Measurements from ENCODE around the gene CNOT1. TPM values are rescaled to one million over a fixed set of nuclear protein-coding genes. Genes with fewer than 3 reads are reported as not detected.
A peak's percentile ranks its signal among the peaks of the same experiment; 100 is the strongest.

CNOT1 gene
- total RNA-seq, 1 donor from 2014 or later: 128 TPM

DNA sequence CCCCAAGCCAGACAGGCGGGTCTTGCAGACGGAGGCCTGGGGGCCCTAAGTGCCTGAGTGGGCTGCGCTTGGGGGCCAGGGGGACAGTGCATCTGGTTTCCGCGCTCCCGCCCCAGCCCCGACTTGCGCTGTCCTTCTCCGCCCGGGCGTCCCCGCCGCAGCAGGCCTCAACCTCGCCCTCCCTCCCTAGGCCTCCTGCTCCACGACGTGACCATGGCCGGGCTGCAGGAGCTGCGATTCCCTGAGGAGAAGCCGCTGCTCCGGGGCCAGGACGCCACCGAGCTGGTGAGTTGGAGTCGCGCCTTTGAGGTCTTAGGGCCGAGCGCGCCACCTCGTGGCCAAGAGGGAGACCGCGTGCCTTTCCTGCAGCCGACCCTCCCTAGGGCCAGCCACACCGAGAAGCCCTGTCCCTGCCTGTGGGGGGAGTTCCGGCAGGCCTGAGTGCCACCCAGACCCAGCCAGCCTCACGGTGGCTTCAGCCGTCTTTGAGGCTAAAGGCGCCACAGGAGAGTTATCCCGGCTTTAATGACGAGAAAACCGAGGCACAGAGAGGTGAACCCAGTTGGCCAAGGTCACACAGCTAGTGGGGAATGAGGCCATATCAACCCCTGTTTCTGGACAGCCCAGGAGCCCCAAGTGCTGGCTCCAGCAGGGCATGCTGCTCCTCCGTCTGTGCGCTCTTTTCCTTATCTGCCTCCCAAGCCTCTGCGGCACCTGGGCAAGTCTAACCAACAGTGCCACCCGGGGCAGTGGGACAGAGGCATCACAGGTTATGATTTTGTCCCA, 141.9 kb downstream of the CNOT1 start:
- DNase-seq (ENCODE audit: low spot score): peak; percentile 73

DNA sequence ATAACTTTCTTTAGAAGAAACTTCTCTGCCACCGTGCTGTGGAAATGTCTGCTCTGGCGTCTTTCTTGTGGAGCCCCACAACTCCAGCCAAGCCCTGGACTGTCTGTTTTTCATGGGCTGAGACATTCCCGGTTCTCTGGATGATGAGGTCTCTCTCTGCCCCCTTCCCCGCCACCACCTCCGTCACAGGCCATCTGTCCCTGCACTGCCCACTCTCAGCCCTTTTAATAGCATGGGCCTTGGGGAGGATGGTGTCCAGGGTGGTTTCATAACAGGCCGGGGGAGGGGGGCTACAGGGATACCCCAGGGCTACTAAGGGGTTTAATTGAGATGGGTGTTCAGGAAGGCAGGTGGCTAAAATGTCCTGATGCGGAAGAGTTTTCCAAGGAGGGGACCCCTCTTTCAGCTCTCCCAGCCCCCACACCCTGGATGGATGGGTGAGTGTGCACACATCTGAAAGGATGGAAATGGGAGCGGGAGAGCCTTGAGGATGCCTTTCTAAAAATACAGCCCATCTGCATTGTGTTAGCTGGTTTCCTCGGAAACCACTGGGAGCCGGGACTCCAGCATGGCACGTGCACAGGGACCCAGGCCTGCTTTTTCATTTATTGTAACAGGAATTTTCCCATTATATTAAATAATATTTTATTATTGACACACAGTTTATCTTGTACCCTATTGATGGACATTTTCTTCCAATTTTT, 144.3 kb downstream of the CNOT1 start:
- no peak for DNase-seq (ENCODE audit: low spot score)

DNA sequence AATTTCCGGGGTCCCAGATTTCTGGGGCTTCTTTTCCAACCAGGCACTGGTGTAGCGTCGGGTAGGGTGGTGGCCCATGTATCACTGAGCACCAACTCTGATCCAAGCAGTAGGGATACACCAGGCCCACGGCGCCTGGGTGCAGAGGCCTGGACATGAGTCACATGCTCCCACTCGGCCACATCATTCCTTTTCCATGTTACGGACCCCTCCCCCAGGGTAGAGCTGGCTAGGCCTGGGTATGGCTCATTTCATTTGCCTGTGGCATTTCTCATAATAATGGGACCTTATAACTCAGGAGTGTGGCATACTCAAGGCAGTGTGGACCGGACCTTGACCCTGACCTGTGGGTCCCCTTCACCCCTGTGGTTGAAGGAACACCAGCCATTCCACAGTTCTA, 147.7 kb downstream of the CNOT1 start:
- DNase-seq (ENCODE audit: low spot score): no peak

DNA sequence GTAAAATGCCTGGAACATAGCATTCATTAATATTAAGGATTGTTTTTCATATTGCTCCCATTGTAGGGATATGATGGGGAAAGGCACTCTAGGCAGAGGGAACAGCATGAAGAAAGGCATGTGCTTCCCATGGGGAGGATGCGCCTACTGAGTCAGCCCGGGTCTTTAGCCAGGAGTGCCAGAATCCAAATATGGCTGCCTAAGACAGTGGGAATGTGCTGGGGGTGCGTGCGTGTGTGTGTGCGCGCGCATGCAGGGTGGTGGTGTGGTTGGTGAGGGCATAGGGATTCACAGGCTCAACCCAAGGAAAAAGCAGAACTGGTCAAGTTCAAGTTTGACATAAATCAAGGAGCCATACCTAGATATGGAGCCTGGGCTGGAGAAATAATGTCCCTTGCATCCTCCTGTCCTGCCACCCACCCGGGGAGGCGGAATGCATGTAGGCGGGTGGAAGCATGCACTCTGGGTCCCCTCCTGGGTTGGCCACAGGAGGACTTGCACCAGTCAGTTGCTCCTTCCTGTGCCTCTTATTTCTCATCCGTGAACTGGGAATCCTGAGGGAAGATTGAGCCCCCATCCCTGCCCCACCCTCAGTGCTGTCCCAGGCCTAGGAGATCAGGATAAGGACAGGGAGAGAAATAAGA, 148.3 kb downstream of the CNOT1 start:
- DNase-seq (ENCODE audit: low spot score): no peak

DNA sequence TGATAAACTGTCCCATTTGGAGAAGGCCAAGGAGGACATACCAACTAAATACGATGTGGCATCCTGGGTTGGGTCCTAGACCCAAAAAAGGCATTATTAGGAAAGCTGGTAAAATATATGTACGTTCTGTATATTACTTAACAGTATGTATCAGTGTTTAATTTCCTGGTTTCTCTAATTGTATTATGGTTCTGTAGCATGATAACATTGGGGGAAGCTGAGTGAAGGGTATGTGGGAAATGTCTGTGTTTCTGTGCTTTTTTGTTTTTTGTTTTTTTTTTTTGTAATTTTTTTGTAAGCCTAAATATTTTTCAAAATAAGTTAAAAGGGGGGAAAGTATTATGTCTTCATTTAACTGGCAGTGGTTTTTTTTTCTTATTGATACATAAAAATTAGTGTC, 151.2 kb downstream of the CNOT1 start:
- no peak for DNase-seq (ENCODE audit: low spot score)

DNA sequence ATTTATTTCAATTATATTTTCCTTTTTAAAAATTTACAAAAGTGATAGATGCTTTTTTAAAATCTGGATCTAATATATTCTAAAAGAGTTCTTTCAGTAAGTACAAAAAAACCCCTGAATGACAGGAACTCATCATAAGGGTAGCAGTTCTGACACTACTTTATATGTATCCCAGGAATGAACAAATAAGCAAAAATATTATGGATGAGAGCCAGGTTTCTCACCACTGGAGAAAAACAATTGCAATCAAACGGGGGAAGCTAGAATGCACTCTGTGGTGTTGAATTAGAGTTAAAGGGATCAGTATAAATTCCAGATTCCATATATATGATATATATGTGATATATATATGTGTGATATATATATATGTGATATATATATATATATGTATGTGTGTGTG, 152.8 kb downstream of the CNOT1 start:
- DNase-seq (ENCODE audit: low spot score): no peak

DNA sequence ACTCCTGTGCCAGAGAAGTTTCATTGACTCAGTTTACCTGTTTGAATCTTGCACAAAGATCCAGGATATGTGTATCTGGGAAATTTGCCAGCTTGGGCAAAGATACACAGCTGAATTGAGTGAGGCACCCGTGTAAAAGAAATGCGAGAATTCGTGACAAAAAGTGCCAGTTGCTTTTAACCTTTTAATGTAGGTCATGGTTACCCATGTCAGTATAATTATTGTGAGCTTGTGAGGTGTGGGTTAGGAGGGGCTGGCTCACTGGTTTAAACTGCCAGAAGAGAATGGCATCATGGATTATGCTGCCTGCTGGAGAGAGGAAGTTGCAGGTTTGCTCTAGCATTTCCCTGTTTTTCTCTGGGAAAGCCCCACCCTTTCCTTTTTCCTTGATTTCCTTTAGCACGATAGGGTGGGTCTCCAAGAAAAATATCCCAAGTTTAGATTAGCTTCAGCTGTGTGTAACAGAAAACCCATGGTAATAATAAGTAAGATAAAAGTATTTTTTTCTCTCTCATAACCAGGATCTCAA, 154.5 kb downstream of the CNOT1 start:
- no peak for DNase-seq (ENCODE audit: low spot score)

DNA sequence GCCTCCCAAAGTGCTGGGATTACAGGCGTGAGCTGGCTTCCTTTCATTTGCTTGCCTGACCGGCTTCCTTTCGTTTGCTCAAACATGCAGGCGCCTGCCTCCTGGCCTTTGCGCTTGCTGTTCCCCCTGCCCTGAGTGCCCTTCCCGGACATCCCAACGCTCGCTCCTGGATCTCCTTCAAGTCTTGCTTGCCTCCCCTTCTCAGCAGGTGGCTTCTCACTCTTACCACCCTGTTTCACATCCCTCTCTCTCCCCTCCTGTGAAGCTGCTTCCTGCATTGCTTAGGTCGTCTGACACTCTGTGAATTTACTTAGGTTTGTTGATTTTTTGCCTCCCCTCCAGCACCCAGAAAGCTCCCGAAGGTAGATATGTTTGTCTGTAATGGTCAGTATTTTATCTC, 155.3 kb downstream of the CNOT1 start:
- DNase-seq (ENCODE audit: low spot score): no peak

DNA sequence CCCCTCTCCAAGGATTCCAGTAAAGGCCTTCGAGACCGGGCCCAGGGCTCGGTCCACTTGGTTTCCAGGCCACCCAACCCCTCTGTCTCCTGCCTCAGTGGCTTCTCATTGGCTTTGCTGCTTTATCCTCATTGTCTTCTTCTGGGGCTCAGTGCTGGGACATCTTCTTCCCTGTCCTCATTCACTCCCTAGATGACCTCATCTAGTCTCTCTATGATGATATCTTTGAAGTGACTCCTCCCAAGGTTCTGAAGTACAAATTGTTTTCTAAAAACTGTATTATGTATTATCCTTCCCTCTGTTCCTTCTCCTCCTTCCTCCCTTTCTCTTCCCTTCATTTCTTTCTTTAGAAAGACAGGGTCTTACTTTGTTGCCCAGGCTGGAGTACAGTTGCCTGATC, 156.8 kb downstream of the CNOT1 start:
- DNase-seq (ENCODE audit: low spot score): no peak

DNA sequence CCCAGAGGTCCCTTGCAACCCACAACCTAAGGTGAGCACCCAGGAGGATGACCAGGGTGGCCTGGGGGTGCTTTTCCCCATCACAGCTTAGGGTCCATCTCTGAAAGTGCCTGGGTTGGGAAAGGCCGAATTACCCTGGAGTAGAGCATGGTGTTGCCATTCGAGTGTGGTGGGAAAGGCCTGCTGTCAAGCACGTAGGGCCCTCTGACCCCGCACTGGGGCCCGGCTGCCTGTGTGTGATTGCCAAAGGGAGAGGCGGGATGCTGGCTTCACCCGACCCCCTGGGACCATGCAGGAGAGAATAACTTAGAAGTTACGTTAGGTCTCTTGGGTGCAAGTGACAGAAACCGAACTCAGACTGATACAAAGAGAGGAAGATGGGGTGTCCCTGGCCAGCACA, 157.4 kb downstream of the CNOT1 start:
- no peak for DNase-seq (ENCODE audit: low spot score)

DNA sequence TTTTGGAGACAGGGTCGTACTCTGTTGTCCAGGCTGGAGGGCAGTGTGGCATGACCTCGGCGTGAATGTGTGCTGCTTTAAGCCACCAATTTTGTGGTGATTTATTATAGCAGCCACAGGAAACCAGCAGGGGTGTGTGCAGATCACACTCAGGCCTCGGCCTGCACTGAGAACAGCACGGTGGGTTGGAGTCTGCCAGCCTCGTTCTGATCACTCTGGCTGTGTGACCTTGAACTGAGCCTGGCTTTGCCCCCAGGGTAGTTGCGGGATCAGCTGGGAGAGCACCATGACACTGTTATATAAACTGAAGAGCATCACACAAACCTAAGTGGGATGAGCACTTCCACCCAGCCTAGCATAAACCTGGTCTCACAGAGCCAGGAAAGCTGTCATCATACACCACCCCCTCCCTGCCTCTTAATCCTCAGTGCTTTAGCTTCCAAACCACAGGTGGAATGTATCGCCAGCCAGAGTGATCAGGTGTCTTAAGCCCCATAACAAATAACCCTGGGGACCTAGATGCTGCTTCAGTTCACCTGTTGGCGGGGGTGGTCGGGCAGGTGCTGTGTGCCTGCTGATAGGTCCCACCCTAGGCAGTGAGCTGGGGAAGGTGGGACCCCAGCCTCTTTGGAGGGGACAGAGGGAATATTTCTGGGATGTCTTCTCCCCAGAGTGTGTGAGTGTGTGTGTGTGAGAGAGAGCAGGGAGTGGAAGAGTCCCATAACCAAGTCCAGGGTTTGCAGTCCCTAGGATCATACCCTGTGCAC, 158.2 kb downstream of the CNOT1 start:
- DNase-seq (ENCODE audit: low spot score): no peak

Other genes with a start within 250 kb of the CNOT1 start
- gene GINS3, start 237.4 kb downstream of the CNOT1 start, total RNA-seq: 2.7 TPM
- gene NDRG4, start 129.7 kb downstream of the CNOT1 start, total RNA-seq: 5.6 TPM
- gene SETD6, start 114.3 kb downstream of the CNOT1 start, total RNA-seq: 24.3 TPM
- gene SLC38A7, start 54.9 kb upstream of the CNOT1 start, total RNA-seq: 19.7 TPM
- 69.7 TPM for gene GOT2, start 104.5 kb upstream of the CNOT1 start, total RNA-seq